Measurements from ENCODE around the gene ZNF680. TPM values are rescaled to one million over a fixed set of nuclear protein-coding genes. Genes with fewer than 3 reads are reported as not detected.

Gene ZNF680
- total RNA-seq, 2 donors from 2014 or later = 14.8 to 23.7 TPM

DNA sequence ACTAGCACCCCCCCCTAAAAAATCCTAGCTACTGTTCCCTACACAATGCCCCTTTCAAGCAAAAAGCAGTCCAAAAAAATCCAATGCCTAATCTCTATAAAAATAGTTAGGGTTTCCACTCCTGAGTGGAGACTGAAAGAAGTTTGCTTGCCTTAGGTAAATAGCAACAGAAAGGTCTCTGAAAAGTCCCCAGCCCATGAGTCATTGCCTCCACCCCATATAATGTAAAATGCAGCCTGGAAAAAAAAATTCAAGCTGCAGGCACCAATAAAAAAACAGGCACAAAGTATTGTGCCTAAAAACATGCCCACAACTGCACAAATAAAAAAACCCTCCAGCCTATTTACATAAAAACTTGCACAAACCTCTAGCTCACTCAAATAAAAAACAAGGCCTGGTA is 47.5 kb downstream of the ZNF680 start:
- H3K4me3 ChIP-seq = no peak overlapping the region
- H3K27ac ChIP-seq = no peak overlapping the region
- peaks cover 0 to 15% (median 0%) of the 10 kb centered on the region in 3 donors for H3K9me3 ChIP-seq
- no peak for ATAC-seq
- no peak for DNase-seq
- intact Hi-C loops (cut with DNase I) = no loop called here
- no peaks in the 10 kb centered on the region for H3K4me1 ChIP-seq
- H3K27me3 ChIP-seq = no peaks in the 10 kb centered on the region
- TF ChIP-seq, protein P1, sequence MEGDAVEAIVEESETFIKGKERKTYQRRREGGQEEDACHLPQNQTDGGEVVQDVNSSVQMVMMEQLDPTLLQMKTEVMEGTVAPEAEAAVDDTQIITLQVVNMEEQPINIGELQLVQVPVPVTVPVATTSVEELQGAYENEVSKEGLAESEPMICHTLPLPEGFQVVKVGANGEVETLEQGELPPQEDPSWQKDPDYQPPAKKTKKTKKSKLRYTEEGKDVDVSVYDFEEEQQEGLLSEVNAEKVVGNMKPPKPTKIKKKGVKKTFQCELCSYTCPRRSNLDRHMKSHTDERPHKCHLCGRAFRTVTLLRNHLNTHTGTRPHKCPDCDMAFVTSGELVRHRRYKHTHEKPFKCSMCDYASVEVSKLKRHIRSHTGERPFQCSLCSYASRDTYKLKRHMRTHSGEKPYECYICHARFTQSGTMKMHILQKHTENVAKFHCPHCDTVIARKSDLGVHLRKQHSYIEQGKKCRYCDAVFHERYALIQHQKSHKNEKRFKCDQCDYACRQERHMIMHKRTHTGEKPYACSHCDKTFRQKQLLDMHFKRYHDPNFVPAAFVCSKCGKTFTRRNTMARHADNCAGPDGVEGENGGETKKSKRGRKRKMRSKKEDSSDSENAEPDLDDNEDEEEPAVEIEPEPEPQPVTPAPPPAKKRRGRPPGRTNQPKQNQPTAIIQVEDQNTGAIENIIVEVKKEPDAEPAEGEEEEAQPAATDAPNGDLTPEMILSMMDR (IDR thresholded peaks at IDR 0.05) = no peak
- no peak for TF ChIP-seq POLR2A (IDR thresholded peaks at IDR 0.05)
- H3K36me3 ChIP-seq (replicated peaks in 1 of 2; ENCODE audit: insufficient read depth in 1 of 2, low read depth in 2 of 2) = no peaks in the 10 kb centered on the region

DNA sequence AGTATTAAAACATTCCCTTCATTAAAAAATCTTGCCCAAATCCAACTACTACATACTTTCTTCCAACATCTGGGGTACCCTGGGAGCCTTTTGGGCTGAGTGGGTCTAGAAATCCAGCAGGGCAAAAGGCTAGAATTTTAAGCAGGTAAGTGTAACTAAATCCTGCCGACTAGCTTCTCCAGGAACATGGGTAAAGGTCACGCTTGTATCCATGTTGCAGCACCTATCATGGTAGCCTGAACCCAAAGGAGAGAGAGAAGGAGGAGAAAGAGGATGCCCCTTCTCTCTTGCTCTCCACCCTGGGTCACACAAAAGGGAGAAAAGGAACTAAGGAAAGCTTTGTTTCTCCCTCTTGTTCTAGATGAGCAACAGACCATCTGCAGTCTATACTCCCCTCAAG is 53.3 kb downstream of the ZNF680 start:
- H3K4me3 ChIP-seq = no peak overlapping the region
- no peaks in the 10 kb centered on the region for H3K36me3 ChIP-seq (replicated peaks in 1 of 2; ENCODE audit: insufficient read depth in 1 of 2, low read depth in 2 of 2)
- DNase-seq (no peak), ATAC-seq (no peak)
- intact Hi-C loops (cut with DNase I) = no loop called here
- no peak for TF ChIP-seq POLR2A (IDR thresholded peaks at IDR 0.05)
- TF ChIP-seq, protein P1 (IDR thresholded peaks at IDR 0.05) = no peak
- H3K27me3 ChIP-seq = no peaks in the 10 kb centered on the region
- peaks cover 0 to 20% (median 0%) of the 10 kb centered on the region in 3 donors for H3K9me3 ChIP-seq
- no peak overlapping the region for H3K27ac ChIP-seq
- 97 to 100% methylated on average over 2 of the region's 2 CpGs for WGBS, 2 donors
- no peaks in the 10 kb centered on the region for H3K4me1 ChIP-seq

DNA sequence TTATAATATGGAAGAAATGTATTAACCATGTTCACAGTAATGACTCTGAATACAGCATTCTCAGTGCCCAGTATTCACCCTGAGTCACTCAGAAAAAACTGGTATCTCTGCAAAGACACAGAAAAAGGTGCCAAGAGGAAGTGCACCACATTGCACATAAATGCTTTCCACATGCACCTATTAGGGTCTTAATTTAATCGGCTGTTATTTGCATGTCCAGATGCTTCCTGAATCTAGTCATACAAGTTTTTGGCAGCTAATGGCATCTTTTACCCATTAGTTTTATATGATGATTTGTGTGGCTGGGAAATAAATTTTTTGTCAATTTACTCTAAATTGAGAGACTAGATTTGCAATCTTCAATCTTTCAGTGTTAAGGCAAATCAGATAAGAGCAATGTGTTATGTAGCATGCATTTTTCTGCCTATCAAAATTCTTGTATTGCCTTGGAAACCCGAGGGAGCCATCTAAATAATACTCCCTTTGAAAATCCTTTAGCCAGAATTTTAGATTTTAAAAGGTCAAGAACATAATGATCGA is 58.2 kb downstream of the ZNF680 start:
- ATAC-seq = no peak
- no peak overlapping the region for H3K27ac ChIP-seq
- H3K27me3 ChIP-seq = no peaks in the 10 kb centered on the region
- DNase-seq = no peak
- peaks cover 0 to 20% (median 0%) of the 10 kb centered on the region in 3 donors for H3K9me3 ChIP-seq
- H3K4me3 ChIP-seq = no peak overlapping the region
- H3K36me3 ChIP-seq (replicated peaks in 1 of 2; ENCODE audit: insufficient read depth in 1 of 2, low read depth in 2 of 2) = no peaks in the 10 kb centered on the region
- no peaks in the 10 kb centered on the region for H3K4me1 ChIP-seq
- WGBS, 2 donors = 93% methylated on average over 3 of the region's 3 CpGs
- TF ChIP-seq, protein P1 (IDR thresholded peaks at IDR 0.05) = no peak
- intact Hi-C loops (cut with DNase I) = no loop called here

DNA sequence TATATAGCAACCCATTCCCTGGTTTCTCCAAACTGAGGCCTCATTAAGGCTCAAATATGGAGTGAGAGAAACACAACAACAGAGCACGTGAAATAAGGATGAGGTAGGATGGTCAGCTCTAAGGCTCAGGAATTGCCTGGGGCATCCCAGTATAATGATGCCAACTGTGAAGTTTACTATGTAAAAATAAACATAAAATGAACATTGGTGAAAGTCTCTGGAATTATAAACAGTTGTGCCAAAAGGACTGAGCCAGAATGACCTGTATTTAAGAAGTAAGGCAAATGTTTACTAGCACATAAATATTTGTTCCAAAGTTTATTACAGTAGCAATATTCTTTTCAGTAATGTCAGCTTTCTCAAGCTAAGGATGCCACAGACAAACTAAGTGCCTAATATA is 64.6 kb downstream of the ZNF680 start:
- DNase-seq = no peak
- Histone ChIP-seq H3K27ac (no peak overlapping the region), H3K4me3 (no peak overlapping the region), H3K9me3 (peaks cover 0 to 13% (median 0%) of the 10 kb centered on the region in 3 donors), H3K27me3 (no peaks in the 10 kb centered on the region), H3K36me3 (replicated peaks in 1 of 2; ENCODE audit: insufficient read depth in 1 of 2, low read depth in 2 of 2) (no peaks in the 10 kb centered on the region), H3K4me1 (no peaks in the 10 kb centered on the region)
- no peak for ATAC-seq
- intact Hi-C loops (cut with DNase I) = no loop called here
- 67 to 73% methylated on average over 1 of the region's 1 CpG for WGBS, 2 donors
- no peak for TF ChIP-seq POLR2A (IDR thresholded peaks at IDR 0.05)
- TF ChIP-seq, protein P1 (IDR thresholded peaks at IDR 0.05) = no peak

DNA sequence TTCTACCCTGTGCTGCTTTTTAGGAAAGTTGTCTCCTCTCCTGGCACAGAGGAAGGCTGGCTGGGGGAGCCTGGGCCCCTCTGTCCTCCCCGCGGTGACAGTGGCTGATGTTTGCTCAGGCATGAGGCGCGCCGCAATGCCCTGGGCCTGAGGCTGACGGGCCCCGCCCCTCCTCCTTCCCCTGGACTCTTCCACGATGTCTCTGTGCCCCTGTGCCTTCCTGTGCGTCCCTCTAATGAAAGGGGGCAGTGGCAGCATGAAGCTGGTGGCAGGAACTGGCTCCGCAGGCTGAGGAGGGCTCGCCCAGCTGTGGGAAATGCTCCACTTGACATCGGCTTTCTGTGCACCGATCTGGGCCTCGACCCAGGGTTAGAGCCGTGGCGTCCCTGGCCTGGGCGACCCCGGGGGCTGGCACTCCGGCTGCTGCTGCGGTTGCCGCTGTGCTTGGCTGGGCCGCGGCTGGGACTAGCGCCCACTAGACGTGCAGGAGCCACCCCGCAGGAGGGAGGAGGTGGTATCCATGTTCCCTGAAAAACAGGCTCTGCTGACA is 67.9 kb downstream of the ZNF680 start:
- H3K27me3 ChIP-seq = no peaks in the 10 kb centered on the region
- DNase-seq = no peak
- H3K27ac ChIP-seq = no peak overlapping the region
- 6 to 13% methylated on average over 17 to 26 of the region's 26 CpGs for WGBS, 2 donors
- no peak overlapping the region for H3K4me3 ChIP-seq
- ATAC-seq = no peak
- peaks cover 0 to 13% (median 0%) of the 10 kb centered on the region in 3 donors for H3K9me3 ChIP-seq
- TF ChIP-seq POLR2A (IDR thresholded peaks at IDR 0.05) = no peak
- TF ChIP-seq, protein P1 (IDR thresholded peaks at IDR 0.05) = no peak
- H3K36me3 ChIP-seq (replicated peaks in 1 of 2; ENCODE audit: insufficient read depth in 1 of 2, low read depth in 2 of 2) = no peaks in the 10 kb centered on the region
- no peaks in the 10 kb centered on the region for H3K4me1 ChIP-seq
- intact Hi-C loops (cut with DNase I) = no loop called here

All from body of pancreas (tissue), 4 donors.